CD4-positive, alpha-beta memory T cell (primary cell): ENCODE results near the gene S100B. TPM values are rescaled to one million over a fixed set of nuclear protein-coding genes. Genes with fewer than 3 reads are reported as not detected.
"Not testable (repeated sequence)": the region's sequence is repeated elsewhere in the genome, so short reads cannot be mapped to it uniquely, and the experiment has no call there.

Source experiments
- CTCF ChIA-PET: fragments of 350-600 bp; sonication (Branson Sonifier 250); formaldehyde crosslinking; loops from one replicate; lab custom pipeline; 2021; ENCODE audit warnings: inconsistent platforms; ENCODE audit not compliant: partially characterized antibody; lab: Charles Lee
- POLR2A ChIA-PET: fragments of 350-600 bp; sonication (Branson Sonifier 250); formaldehyde crosslinking; loops from one replicate; lab custom pipeline; 2021; ENCODE audit not compliant: partially characterized antibody; lab: Charles Lee
- DNase-seq, 5 donors: peaks; one replicate each; pipeline versions ENCODE4 v3.0.0 to v3.0.0-alpha.2; 2020 to 2022; ENCODE audit warnings: mixed read lengths in 1 of 5
- H3K27ac ChIP-seq: one replicate; pipeline ENCODE4 v1.7.0; 2013; ENCODE audit warnings: low read depth, low read length
- H3K27me3 ChIP-seq: 2 replicates; pipeline ENCODE4 v1.7.0; 2013; ENCODE audit warnings: mild to moderate bottlenecking, low read length, moderate library complexity; ENCODE audit not compliant: insufficient read depth
- H3K36me3 ChIP-seq: 2 replicates; pipeline ENCODE4 v1.7.0; 2013; ENCODE audit warnings: mild to moderate bottlenecking, low read length, moderate library complexity; ENCODE audit not compliant: insufficient read depth
- H3K4me1 ChIP-seq: 2 replicates; pipeline ENCODE4 v1.7.0; 2013; ENCODE audit warnings: mild to moderate bottlenecking, low read length, moderate library complexity; ENCODE audit not compliant: insufficient read depth
- H3K4me3 ChIP-seq, 2 donors: one replicate each; pipeline ENCODE4 v1.7.0; 2013; ENCODE audit warnings: low read length in 2 of 2, mild to moderate bottlenecking in 1 of 2
- H3K9me3 ChIP-seq, 2 donors: one replicate each; pipeline ENCODE4 v1.7.0; 2013; ENCODE audit warnings: low read length in 2 of 2, control low read depth in 1 of 2; ENCODE audit not compliant: control insufficient read depth in 1 of 2
- H3K27ac Mint-ChIP-seq, 7 donors: one replicate each; pipeline ENCODE4 v1.8.0; 2020 to 2021; ENCODE audit warnings: mixed read lengths in 7 of 7, mild to moderate bottlenecking in 6 of 7, inconsistent platforms in 3 of 7, moderate library complexity in 3 of 7
- H3K27me3 Mint-ChIP-seq, 2 donors: one replicate each; pipeline ENCODE4 v1.8.0; 2020 to 2021; ENCODE audit warnings: mixed read lengths in 2 of 2
- H3K36me3 Mint-ChIP-seq, 2 donors: one replicate each; pipeline ENCODE4 v1.8.0; 2020 to 2021; ENCODE audit warnings: mixed read lengths in 2 of 2, inconsistent platforms in 1 of 2, mild to moderate bottlenecking in 1 of 2
- H3K4me1 Mint-ChIP-seq, 4 donors: one replicate each; pipeline ENCODE4 v1.8.0; 2020 to 2021; ENCODE audit warnings: mixed read lengths in 4 of 4, mild to moderate bottlenecking in 1 of 4
- H3K4me3 Mint-ChIP-seq, 8 donors: one replicate each; pipeline ENCODE4 v1.8.0; 2020 to 2021; ENCODE audit warnings: mixed read lengths in 8 of 8, mild to moderate bottlenecking in 7 of 8, moderate library complexity in 6 of 8, inconsistent platforms in 3 of 8
- H3K9me3 Mint-ChIP-seq, 8 donors: one replicate each; pipeline ENCODE4 v1.8.0; 2020 to 2021; ENCODE audit warnings: mixed read lengths in 8 of 8, mild to moderate bottlenecking in 5 of 8, inconsistent platforms in 3 of 8, moderate library complexity in 1 of 8
- intact Hi-C: fragments of 100-400 bp; cut with micrococcal nuclease; formaldehyde crosslinking; loops from one replicate; pipeline ENCODE4 v1.15.1; 2023
- polyA plus RNA-seq, 2 donors: library from polyadenylated mRNA; unstranded; fragments of 300-500 nt; fragmentation: Illumina TruSeq; gene quantifications; one replicate each; pipeline ENCODE4 v1.2.3, GENCODE V29; 2021
- total RNA-seq, 2 experiments: library from RNA; stranded (reverse); gene quantifications; one replicate each; pipeline ENCODE4 v1.2.3, GENCODE V29; 2021

The S100B gene
- total and polyA plus RNA-seq, 4 experiments from 2014 or later, result 0.54 to 0.73 TPM; not detected in 2

DNA sequence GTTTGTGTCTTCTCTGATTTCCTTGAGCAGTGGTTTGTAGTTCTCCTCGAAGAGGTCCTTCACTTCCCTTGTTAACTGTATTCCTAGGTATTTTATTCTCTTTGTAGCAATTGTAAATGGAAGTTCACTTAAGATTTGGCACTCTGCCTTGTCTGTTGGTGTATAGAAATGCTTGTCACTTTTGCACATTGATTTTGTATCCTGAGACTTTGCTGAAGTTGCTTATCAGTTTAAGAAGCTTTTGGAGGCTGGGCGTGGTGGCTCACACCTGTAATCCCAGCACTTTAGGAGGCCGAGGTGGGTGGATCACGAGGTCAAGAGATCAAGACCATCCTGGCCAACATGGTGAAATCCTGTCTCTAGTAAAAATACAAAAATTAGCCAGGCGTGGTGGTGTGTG is 27.1 kb downstream of the S100B start:
- Mint-ChIP-seq H3K9me3 (peaks cover 5 to 43% (median 34%) of the 10 kb centered on the region in 8 donors), H3K4me1 (peaks cover 10 to 34% (median 19%) of the 10 kb centered on the region in 4 donors), H3K36me3 (peaks cover 30 to 46% of the 10 kb centered on the region in 2 donors)
- H3K36me3 ChIP-seq, H3K4me3 ChIP-seq, H3K27me3 ChIP-seq, POLR2A ChIA-PET, H3K27ac ChIP-seq, H3K9me3 ChIP-seq, H3K27ac Mint-ChIP-seq, intact Hi-C loops, H3K27me3 Mint-ChIP-seq, H3K4me3 Mint-ChIP-seq, CTCF ChIA-PET, H3K4me1 ChIP-seq, DNase-seq: not testable (repeated sequence)

DNA sequence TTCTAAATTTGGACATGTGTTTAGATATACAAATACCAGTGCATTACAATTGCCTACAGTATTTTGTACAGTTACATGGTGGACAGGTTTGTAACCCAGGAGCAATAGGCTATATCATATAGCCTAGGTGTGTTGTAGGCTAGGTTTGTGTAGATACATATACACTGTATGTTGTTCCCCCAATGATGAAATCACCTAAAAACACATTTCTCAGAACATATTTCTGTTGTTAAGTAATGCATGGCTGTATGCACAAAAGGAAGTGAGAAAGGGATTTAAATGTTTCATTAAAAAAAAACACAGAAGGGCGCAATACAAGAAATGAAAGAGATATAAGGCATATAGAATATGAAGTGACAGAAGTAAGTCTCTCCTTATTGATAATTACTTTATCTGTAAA is 32.0 kb downstream of the S100B start:
- no peak overlapping the region for H3K4me3 Mint-ChIP-seq
- ChIA-PET POLR2A (no interaction called here), CTCF (no interaction called here)
- H3K4me1 Mint-ChIP-seq, result peaks cover 14 to 46% (median 18%) of the 10 kb centered on the region in 4 donors
- no peaks in the 10 kb centered on the region for H3K9me3 ChIP-seq
- peaks cover 0 to 15% (median 8%) of the 10 kb centered on the region in 8 donors for H3K9me3 Mint-ChIP-seq
- H3K4me1 ChIP-seq, result no peaks in the 10 kb centered on the region
- intact Hi-C loops, result no loop called here
- no peak overlapping the region for H3K27ac ChIP-seq
- H3K27ac Mint-ChIP-seq, result no peak overlapping the region
- no peaks in the 10 kb centered on the region for H3K27me3 Mint-ChIP-seq
- peaks cover 43 to 46% of the 10 kb centered on the region in 2 donors for H3K36me3 Mint-ChIP-seq
- no peak overlapping the region for H3K4me3 ChIP-seq
- no peak for DNase-seq
- H3K36me3 ChIP-seq, result peaks cover 15% of the 10 kb centered on the region
- H3K27me3 ChIP-seq, result no peaks in the 10 kb centered on the region

DNA sequence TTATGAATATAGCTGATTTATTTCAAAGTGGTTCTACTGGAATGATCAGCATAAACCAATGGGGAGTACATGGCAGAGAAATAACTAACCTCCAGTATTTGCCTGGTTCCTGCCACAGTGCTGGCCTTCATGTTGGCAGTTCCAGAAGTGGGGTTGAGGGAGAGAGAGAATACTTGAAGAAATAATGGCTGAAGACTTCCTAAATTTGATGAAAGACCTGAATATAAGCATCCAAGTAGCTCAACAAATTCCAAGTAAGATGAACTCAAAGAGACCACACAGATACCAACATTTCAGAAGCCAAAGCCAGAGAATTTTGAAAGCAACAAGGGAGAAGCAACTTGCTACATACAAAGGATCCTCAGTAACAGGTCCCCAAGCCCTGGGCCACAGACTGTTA is 34.3 kb downstream of the S100B start:
- H3K9me3 Mint-ChIP-seq, result peaks cover 0 to 12% (median 5%) of the 10 kb centered on the region in 8 donors
- peaks cover 18 to 52% (median 25%) of the 10 kb centered on the region in 4 donors for H3K4me1 Mint-ChIP-seq
- CTCF ChIA-PET, result interaction anchor here (1.6 kb wide), 1 partner anchor 18 kb away, joined by 4 read pairs; no protein-coding TSS in a partner anchor
- peak overlapping the region in 1 of 7 donors; percentile 23 for H3K27ac Mint-ChIP-seq
- no peaks in the 10 kb centered on the region for H3K27me3 Mint-ChIP-seq
- DNase-seq, result no peak
- Histone ChIP-seq H3K27ac (no peak overlapping the region), H3K27me3 (no peaks in the 10 kb centered on the region), H3K4me1 (no peaks in the 10 kb centered on the region), H3K9me3 (no peaks in the 10 kb centered on the region), H3K4me3 (no peak overlapping the region), H3K36me3 (peaks cover 38% of the 10 kb centered on the region)
- peaks cover 64 to 66% of the 10 kb centered on the region in 2 donors for H3K36me3 Mint-ChIP-seq
- POLR2A ChIA-PET, result no interaction called here
- no peak overlapping the region for H3K4me3 Mint-ChIP-seq
- intact Hi-C loops, result no loop called here

DNA sequence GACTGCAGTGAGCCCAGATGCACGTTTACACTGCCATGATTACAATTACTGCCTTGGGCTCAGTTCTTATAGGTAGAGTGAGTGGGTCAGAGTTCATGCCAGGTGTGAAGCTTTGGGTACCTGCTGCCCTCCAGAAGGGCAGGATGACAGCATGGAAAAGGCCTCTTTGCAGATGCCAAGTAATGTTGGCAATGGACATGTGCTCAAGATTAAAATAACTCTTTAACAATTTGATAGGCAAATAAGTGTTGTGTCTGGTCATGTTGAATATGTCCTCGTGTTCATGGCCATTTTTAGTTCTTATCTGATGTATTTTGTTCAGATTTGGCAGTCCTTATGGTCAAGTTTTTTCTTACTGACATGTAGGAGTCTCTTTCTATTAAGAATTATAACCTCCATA is 34.8 kb downstream of the S100B start:
- Mint-ChIP-seq H3K36me3 (peaks cover 69 to 71% of the 10 kb centered on the region in 2 donors), H3K9me3 (peaks cover 0 to 12% (median 5%) of the 10 kb centered on the region in 8 donors), H3K4me3 (no peak overlapping the region), H3K4me1 (peaks cover 14 to 48% (median 20%) of the 10 kb centered on the region in 4 donors), H3K27me3 (no peaks in the 10 kb centered on the region), H3K27ac (no peak overlapping the region)
- Histone ChIP-seq H3K27me3 (no peaks in the 10 kb centered on the region), H3K27ac (no peak overlapping the region), H3K9me3 (no peaks in the 10 kb centered on the region), H3K36me3 (peaks cover 42% of the 10 kb centered on the region), H3K4me3 (no peak overlapping the region), H3K4me1 (no peaks in the 10 kb centered on the region)
- POLR2A ChIA-PET, result no interaction called here
- no peak for DNase-seq
- CTCF ChIA-PET, result no interaction called here
- intact Hi-C loops, result no loop called here

DNA sequence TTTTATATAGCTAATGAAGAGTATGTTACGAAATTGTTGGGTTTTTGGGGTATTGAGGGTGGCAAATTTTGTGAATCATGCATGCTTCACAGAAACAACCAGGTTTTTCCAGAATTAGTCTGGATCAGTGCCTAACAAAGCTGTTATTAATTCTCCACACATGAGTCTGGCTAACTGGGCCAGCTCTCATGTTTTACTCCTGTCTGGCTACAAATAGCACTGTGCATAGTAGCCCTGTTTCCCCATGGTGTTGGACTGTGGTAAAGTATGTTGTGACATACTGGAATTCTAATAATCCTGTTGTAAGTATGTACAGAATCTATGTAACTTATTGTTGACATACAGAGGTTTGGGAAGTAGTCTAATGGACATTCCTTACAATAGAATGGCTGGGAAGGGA is 35.8 kb downstream of the S100B start:
- peak overlapping the region in 1 of 7 donors; percentile 36 for H3K27ac Mint-ChIP-seq
- POLR2A ChIA-PET, result interaction anchor here (1.2 to 2.1 kb wide), 2 partner anchors 10 to 17 kb away, joined by 3 to 6 read pairs; no protein-coding TSS in a partner anchor

DNA sequence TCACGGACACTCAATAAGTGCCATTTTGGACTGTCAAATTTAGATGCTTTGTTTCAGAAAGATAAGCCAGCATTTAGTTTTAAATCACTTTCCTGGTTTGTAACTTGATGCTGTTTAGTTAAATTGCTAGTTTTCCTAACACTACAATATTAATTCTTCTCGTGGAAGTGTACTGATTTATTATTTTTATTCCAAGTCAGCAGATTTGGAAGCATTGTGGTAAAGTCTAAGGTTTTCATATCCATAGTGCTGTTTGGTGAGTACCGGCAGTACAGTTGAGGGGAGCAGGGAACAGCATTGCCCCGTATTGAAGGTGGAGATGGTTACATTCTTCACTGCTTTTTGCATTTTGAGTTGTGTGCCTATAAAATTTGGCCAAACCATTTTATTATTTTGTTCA is 36.3 kb downstream of the S100B start:
- Histone ChIP-seq H3K27me3 (no peaks in the 10 kb centered on the region), H3K36me3 (peaks cover 58% of the 10 kb centered on the region), H3K27ac (no peak overlapping the region), H3K4me1 (no peaks in the 10 kb centered on the region), H3K4me3 (no peak overlapping the region), H3K9me3 (no peaks in the 10 kb centered on the region)
- peaks cover 10 to 39% (median 11%) of the 10 kb centered on the region in 4 donors for H3K4me1 Mint-ChIP-seq
- DNase-seq, result no peak
- H3K9me3 Mint-ChIP-seq, result peaks cover 0 to 8% (median 3%) of the 10 kb centered on the region in 8 donors
- ChIA-PET POLR2A (interaction anchor here (1.2 to 2.1 kb wide), 2 partner anchors 10 to 16 kb away, joined by 3 to 6 read pairs; no protein-coding TSS in a partner anchor), CTCF (no interaction called here)
- intact Hi-C loops, result no loop called here
- H3K36me3 Mint-ChIP-seq, result peaks cover 77 to 78% of the 10 kb centered on the region in 2 donors
- H3K4me3 Mint-ChIP-seq, result no peak overlapping the region
- no peaks in the 10 kb centered on the region for H3K27me3 Mint-ChIP-seq
- peak overlapping the region in 1 of 7 donors; percentile 37 for H3K27ac Mint-ChIP-seq

More for the DNA sequence above, 35.8 kb downstream of the S100B start:
- Mint-ChIP-seq H3K4me1 (peaks cover 10 to 40% (median 11%) of the 10 kb centered on the region in 4 donors), H3K36me3 (peaks cover 76 to 79% of the 10 kb centered on the region in 2 donors), H3K27me3 (no peaks in the 10 kb centered on the region), H3K9me3 (peaks cover 0 to 12% (median 5%) of the 10 kb centered on the region in 8 donors), H3K4me3 (no peak overlapping the region)
- H3K4me1 ChIP-seq, result no peaks in the 10 kb centered on the region
- no peaks in the 10 kb centered on the region for H3K9me3 ChIP-seq
- H3K4me3 ChIP-seq, result no peak overlapping the region
- CTCF ChIA-PET, result no interaction called here
- H3K27ac ChIP-seq, result no peak overlapping the region
- peaks cover 53% of the 10 kb centered on the region for H3K36me3 ChIP-seq
- intact Hi-C loops, result no loop called here
- no peak for DNase-seq
- no peaks in the 10 kb centered on the region for H3K27me3 ChIP-seq

DNA sequence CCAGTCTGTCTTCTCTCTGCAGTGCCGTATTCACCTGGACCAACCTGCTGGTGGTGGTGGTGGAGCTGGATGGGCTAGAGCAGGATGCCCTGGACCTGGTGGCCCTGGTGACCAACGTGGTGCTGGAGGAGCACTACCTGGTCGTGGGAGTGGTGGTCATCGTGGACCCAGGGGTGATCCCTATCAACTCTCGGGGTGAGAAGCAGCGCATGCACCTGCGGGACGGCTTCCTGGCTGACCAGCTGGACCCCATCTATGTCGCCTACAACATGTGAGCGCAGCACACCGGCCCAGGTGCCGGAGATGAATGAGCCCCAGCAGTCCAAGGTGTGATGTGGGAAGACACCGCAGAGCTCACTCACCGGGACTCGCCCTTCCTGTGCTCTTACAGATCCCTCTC is 37.5 kb downstream of the S100B start:
- POLR2A ChIA-PET, result interaction anchor here (0.8 to 3.1 kb wide), 4 partner anchors 9 to 68 kb away, joined by 3 to 12 read pairs (median 6); partner anchors contain the start of gene PRMT2
- H3K9me3 ChIP-seq, result no peaks in the 10 kb centered on the region
- Mint-ChIP-seq H3K9me3 (peaks cover 0 to 3% (median 0%) of the 10 kb centered on the region in 8 donors), H3K27me3 (no peaks in the 10 kb centered on the region), H3K36me3 (peaks cover 78 to 79% of the 10 kb centered on the region in 2 donors), H3K27ac (peak overlapping the region in 5 of 7 donors; percentile 46 to 83 (median 48)), H3K4me3 (peak overlapping the region in 5 of 8 donors; percentile 8 to 54 (median 20)), H3K4me1 (peaks cover 13 to 49% (median 16%) of the 10 kb centered on the region in 4 donors)
- H3K36me3 ChIP-seq, result peaks cover 64% of the 10 kb centered on the region
- CTCF ChIA-PET, result interaction anchor here (1.1 kb wide), 1 partner anchor 39 kb away, joined by 3 read pairs; no protein-coding TSS in a partner anchor
- no peaks in the 10 kb centered on the region for H3K27me3 ChIP-seq
- no peak overlapping the region for H3K4me3 ChIP-seq
- H3K27ac ChIP-seq, result no peak overlapping the region
- no peak for DNase-seq
- intact Hi-C loops, result no loop called here
- H3K4me1 ChIP-seq, result peaks cover under 1% of the 10 kb centered on the region
